ENCODE results near the gene FOXK2.

DNA sequence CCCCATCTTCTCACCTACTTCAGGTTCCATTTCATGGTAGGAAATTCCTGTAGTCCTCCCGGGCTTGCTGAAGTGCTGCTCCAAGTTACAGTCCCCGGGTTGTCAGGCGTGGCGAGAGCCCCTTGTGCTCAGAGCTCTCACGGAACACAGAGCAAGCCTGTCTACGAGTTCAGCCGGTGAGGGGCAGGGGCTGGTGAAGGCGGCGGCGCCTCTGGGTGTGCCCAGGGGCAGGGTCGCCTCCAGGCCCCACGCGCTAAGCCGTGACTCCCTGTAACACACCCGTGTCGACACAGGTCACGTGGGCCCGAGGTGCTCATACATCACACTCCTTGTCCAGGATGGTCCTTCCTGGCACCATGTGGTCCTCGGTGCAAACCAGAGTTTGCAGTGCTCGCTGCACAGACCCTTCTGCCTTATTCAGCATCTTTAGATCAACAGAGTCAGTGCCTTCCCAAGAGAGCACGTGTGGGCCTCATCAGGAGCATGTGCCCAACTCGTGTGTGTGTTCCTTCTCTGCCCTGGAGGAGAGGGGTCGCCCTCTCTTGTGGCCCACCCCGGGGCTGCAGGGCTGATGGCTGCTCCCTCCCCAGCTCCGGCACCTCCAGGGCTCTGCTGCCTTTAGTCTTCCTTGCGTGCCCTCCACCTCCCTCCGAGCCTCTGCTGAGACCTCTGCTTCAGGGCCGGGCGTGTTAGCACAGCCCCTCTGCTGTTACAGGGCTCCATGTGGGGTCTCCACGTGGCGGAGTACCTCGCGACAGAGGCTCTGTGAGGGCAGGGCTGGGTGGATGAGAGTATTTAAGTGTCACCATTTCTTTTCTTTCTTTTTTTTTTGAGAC is 77.5 kb downstream of the FOXK2 start:
- TF ChIP-seq ZNF8 (CRISPR knock-in tag; IDR thresholded peaks at IDR 0.05) (no peak), TSHZ2 (CRISPR knock-in tag; IDR thresholded peaks at IDR 0.05) (no peak), CREB5 (CRISPR knock-in tag; IDR thresholded peaks at IDR 0.05; ENCODE audit: low read depth) (no peak), ZFP30 (CRISPR knock-in tag; IDR thresholded peaks at IDR 0.05) (no peak), GLIS3 (CRISPR knock-in tag; IDR thresholded peaks at IDR 0.05) (no peak), ZC3H10 (CRISPR knock-in tag; IDR thresholded peaks at IDR 0.05) (no peak), ESRRG (CRISPR knock-in tag; IDR thresholded peaks at IDR 0.05) (no peak), RARB (CRISPR knock-in tag; IDR thresholded peaks at IDR 0.05) (no peak), CSDC2 (CRISPR knock-in tag; IDR thresholded peaks at IDR 0.05) (no peak), ZNF70 (CRISPR knock-in tag; IDR thresholded peaks at IDR 0.05) (no peak), TCF4 (CRISPR knock-in tag; IDR thresholded peaks at IDR 0.05; ENCODE audit: borderline replicate concordance) (no peak)
- TF ChIP-seq, protein P1, sequence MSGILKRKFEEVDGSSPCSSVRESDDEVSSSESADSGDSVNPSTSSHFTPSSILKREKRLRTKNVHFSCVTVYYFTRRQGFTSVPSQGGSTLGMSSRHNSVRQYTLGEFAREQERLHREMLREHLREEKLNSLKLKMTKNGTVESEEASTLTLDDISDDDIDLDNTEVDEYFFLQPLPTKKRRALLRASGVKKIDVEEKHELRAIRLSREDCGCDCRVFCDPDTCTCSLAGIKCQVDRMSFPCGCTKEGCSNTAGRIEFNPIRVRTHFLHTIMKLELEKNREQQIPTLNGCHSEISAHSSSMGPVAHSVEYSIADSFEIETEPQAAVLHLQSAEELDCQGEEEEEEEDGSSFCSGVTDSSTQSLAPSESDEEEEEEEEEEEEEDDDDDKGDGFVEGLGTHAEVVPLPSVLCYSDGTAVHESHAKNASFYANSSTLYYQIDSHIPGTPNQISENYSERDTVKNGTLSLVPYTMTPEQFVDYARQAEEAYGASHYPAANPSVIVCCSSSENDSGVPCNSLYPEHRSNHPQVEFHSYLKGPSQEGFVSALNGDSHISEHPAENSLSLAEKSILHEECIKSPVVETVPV (CRISPR knock-in tag; IDR thresholded peaks at IDR 0.05), result no peak

Data from SK-N-SH treated with all-trans-retinoic acid at 6 μM for 48 hours (cell line).